Hippocampal formation (tissue), 2 donors: ENCODE results near the gene CERS2.
A peak's percentile ranks its signal among the peaks of the same experiment; 100 is the strongest.
"Not testable (repeated sequence)": the region's sequence is repeated elsewhere in the genome, so short reads cannot be mapped to it uniquely, and the experiment has no call there.

Experiments
- DNase-seq, 2 donors: peaks; one replicate each; lab custom pipeline; 2025; lab: John Stamatoyannopoulos, UW

CERS2 gene

DNA sequence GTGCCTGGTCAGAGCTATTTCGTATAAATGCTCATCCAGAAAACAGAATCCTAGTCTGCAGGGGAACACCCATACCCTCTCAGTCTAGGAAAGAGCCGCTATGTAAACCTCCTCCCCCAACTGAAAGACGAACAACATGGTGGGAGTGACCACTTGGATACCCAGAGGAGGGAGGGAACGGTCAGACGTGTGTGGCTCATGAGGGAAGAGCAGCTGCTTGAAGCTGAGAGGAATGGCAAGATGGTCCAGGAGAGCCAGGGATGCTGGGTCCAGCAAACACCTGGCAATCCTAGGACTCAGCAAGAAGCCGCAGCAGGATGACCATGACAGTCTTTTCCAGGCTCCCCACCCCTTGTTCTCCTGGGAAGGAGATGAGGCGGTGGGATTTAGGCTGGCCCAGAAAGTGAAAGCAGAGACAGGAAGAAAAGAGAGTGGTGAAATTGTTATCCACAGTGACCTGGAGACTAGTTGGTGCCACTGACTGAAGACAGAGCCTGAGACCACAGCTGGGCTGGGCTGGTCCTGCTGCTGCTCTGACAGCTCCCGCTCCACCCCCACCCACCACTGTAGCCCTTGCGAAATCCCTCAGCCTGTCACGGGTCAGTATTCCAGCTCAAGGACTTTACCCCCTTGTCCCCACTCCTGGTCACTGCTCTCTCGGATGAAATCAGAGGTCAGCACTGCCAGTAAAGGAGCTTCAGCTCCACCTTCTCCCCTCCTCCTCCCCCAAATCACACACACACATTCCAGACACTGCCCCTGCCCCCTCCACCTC, 3.6 kb downstream of the CERS2 start:
- DNase-seq = peak in 1 of 2 donors; percentile 9

DNA sequence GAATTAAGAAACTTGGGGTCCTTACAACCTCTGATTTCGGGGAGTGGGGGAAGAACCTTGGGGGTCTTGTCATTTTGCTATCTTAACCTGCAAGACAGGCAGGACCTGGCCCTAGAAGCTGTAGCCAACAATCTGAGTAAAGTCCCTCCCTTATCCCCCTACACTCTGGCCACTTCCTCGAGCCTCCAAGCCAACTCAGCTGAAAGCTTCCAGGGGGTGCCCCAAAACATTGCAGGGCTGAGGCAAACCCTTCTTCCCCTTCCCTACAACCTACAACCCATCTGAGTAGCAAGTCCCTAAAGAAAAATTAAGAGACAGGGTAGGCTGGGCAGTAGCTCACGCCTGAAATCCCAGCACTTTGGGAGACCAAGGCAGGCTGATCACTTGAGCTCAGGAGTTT, 5.0 kb downstream of the CERS2 start:
- no peak for DNase-seq

DNA sequence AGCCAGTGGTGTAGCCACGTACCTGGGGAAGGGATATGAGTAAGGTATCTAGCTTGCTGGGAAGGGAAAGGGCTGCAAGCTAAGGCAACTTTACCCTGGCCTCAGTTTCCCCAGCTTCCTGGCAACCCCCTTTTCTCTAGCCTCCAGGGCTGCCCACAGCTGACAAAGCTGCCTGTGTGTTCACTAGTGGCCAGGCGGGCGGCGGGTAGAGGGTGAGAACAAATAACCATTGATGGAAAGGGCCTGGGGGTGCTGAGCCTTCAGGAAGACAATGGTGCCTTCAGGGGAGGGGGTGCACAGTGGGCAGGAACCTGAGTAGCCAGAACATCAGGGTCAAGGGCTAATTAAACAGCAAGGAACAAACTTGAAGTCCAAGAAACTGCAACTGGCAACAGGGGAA, 6.1 kb downstream of the CERS2 start:
- DNase-seq = peak; percentile 69 to 77

DNA sequence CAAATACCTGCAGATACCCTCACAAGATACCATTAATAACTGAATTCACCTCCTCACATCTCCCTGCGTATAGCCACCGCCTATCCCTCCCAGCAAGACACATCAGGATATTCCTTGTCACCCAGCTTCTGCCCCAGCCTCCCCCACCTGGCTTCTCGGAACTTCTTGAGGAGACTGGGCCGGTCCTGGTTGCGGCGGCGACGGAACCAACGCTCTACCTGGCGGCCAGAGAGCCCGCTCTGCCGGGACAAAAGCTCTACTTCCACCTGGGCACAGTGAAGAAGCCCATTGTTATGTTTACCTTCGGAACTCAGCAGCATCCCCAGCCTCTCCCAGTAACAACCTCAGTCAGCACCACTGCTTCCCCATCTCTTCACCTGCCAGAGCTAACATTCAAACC, 6.7 kb downstream of the CERS2 start:
- DNase-seq = no peak

DNA sequence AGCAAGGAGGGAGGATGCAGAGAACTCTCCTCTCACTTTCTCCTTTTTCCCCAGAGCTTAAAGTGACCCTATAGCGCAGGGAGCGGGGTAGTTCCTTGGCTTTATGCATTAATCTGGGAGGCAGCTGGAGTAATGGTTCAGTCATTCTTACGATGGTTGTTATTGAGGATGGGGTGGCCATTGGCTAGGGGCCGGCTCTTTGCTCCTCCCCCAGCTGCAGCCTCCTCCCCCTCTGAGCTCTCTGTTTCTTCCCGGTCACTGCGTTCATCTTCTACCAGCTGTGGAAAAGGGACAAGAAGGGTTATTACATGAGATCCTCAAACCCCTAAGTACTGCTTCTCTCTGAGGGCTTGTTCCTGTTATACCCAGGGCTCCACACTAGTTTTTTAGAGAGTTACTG, 8.6 kb downstream of the CERS2 start:
- DNase-seq = peak; percentile 11 to 28

DNA sequence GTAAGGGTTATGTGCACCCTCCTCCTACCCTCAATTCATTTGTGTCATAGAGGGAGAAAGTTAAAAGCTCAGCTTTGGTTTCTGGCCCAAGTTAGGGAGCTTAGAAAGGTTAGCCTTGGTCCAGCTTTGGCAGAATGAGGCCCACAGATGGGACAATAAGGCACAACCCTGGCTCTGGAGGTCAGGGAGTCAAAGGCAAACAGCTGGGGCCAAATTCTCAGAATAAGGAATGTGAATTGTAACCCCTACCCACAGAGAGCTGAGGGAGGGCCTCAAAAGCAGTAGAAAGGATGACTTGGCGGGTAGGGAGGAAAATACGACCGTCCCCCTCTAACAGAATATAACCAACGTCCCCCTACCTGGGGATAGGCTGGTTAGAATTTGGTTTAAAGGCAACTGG, 9.0 kb downstream of the CERS2 start:
- DNase-seq = no peak

DNA sequence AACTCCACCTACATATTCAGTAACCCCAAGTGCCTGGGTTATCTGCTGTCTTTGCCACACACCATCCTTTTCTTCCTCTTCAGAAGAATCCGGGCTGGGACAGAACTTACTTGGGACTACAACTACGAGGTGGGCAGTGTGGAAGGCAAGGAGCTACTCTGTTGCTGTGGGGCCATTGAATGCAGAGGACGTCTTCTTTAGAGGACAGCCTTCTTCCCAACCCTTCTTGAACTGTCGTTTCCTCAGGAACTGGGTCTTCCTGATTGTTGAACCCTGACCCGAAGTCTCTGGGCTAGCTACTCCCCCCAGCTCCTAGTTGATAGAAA, 10.5 kb downstream of the CERS2 start:
- DNase-seq = no peak

DNA sequence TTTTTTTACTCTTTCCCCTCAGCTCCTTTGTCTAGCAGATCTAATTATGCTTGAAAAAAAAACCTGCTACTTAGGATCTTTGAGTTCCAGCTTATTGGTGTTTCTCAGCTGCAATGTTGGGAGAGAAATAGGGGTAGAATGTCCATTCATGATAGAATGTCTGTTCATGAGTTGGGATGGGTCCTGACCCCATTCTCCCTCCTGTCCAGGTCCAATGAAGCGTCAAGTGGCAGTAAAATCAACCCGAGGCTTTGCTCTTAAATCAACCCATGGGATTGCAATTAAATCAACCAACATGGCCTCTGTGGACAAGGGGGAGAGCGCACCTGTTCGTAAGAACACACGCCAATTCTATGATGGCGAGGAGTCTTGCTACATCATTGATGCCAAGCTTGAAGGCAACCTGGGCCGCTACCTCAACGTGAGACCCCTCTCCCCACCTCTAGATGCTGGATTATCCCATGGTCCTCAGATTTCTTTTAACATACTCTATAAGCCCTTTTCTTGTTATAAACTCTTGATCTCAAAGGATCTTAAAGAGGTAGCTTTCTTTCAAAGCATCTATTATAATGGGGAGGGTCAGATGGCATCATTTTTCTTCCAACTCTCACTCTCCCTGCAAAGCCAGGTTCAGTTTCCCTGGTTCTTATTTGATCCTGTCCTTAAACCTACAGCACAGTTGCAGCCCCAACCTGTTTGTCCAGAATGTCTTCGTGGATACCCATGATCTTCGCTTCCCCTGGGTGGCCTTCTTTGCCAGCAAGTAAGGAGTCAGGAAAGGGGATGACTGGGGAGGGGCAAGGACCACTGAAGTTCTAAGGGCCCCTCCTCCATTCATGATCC, 11.1 kb downstream of the CERS2 start:
- no peak for DNase-seq

DNA sequence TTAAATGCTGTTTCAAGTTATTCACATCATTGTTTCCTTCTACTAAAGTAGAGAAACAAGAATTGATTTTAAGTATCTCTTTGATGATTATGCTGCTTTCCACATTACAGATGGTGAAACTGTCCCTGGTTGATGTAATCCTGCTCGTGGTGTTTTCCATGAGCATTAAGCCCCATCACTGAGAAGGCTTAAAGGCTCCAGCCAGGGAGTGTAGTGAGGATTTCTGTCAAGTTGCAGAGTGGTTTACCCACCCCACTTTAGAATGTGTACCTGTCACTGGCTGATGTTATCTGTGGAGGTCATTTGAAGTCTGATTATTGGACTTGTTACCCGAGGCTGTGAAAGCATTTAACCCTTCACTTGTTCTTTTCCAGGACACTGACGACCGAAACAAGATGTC, 12.9 kb downstream of the CERS2 start:
- DNase-seq = no peak

DNA sequence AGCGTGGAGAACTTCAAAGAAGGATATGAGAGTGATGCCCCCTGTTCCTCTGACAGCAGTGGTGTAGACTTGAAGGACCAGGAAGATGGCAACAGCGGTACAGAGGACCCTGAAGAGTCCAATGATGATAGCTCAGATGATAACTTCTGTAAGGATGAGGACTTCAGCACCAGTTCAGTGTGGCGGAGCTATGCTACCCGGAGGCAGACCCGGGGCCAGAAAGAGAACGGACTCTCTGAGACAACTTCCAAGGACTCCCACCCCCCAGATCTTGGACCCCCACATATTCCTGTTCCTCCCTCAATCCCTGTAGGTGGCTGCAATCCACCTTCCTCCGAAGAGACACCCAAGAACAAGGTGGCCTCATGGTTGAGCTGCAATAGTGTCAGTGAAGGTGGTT, 14.0 kb downstream of the CERS2 start:
- no peak for DNase-seq

DNA sequence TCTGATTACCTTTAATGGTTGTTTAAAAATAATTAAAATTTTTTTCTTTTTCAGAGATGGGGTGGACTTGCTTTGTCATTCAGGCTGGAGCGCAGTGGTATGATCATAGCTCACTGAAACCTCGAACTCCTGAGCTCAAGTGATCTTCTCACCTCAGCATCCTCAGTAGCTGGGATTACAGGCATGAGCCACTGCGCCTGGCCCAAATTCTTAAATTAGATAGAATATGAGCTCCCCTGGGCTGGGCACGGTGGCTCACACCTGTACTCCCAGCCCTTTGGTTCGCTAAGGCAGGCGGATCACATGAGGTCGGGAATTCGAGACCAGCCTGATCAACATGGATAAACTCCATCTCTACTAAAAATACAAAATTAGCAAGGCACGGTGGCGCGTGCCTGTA, 17.0 kb downstream of the CERS2 start:
- no peak for DNase-seq

DNA sequence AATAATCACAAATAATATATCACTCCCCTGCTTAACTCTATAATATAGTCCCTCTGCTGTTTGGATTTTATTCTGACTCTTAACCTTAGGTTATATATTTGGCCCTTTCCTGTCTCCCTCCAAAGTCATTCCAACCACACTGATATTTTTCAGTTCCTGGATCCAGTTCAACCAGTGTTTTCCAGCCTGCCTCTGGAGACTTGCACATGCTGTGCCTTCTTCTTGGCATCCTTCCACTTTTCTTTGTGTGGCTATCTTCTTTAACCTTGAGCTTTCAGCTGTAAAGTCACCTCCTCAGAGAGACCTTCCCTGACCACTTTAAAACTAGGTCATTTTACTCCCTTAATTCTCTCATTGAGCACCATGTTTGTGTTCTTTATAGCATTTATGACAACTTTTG, 19.4 kb downstream of the CERS2 start:
- no peak for DNase-seq

DNA sequence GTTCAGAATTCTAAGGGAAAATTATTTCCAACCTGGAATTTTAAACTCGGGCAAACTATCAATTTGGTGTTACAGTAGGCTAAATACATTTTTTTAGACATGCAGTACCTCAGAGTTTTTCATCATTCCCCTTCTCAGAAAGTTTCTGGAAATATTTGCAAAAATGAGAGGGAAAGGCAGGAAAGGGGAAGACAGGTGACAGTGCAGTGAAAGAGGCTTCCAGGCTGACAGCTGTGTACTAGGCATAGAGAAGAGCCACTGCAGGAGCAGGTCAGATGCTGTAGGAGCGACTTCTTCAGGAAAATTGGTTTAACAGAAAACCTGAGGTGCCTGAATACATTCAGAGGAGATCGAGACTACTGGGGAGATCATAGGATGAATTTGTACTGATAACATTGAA, 19.9 kb downstream of the CERS2 start:
- DNase-seq = no peak

DNA sequence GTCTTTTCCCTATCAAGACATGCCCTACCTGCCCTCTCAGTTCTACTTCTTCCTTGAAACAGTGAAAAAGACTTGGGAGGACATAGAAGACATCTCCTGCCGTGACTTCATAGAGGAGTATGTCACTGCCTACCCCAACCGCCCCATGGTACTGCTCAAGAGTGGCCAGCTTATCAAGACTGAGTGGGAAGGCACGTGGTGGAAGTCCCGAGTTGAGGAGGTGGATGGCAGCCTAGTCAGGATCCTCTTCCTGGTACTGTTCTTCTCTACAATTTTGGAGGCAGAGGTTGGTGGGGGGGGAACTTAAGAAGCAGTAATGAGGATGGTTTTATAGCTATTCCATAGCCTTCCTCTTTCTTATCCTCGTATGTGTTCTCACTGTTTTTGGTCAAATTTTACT, 29.8 kb downstream of the CERS2 start:
- DNase-seq = no peak

DNA sequence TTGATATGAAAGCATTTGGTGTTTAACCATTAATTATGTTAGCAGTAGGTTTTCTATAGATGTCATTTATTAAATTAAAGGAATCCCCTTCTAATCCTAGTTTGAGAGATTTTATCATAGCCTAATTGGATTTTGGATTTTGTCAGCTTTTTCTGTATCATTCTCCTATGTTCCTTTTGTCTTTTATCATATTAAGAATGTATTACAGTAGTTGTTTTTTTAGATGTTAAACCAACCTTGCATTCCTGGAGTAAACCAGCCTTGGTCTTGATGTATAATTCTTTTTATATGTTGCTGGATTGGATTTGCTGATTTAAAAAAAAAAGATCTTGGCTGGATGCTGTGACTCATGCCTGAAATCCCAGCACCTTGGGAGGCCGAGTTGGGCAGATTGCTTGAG, 42.9 kb downstream of the CERS2 start:
- DNase-seq = no peak

DNA sequence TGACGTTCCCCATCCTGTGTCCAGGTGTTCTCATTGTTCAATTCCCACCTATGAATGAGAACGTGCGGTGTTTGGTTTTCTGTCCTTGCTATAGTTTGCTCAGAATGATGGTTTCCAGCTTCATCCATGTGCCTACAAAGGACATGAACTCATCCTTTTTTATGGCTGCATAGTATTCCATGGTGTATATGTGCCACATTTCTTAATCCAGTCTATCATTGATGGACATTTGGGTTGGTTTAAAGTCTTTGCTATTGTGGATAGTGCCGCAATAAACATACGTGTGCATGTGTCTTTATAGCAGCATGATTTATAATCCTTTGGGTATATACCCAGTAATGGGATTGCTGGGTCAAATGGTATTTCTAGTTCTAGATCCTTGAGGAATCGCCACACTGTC, 45.9 kb downstream of the CERS2 start:
- DNase-seq = not testable (repeated sequence)

DNA sequence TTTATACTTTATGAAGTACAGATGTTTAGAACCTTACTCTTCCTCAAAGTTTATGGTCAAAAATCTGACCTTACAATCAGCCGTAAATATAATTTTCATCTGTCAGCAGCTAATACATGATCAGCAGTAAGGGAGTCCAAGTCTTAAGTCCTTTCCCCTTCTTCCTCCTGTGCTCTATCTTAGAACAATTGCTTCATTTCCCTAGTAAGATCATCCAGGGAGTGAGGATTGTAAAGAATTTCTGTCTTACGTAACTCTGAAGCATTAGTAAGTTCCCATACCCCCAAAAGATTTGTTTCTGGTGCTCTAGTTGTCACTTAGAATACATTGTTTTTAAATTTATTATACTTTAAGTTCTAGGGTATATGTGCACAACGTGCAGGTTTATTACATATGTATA, 46.3 kb downstream of the CERS2 start:
- no peak for DNase-seq

DNA sequence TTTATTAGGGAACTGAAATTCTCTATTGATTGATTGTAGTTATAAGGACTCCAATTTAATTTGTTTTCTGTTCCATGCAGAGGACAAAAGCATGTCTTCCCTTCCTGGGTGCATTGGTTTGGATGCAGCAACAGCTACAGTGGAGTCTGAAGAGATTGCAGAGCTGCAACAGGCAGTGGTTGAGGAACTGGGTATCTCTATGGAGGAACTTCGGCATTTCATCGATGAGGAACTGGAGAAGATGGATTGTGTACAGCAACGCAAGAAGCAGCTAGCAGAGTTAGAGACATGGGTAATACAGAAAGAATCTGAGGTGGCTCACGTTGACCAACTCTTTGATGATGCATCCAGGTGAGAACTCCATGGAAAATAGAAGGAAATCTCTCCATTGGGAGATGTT, 47.0 kb downstream of the CERS2 start:
- DNase-seq = no peak

DNA sequence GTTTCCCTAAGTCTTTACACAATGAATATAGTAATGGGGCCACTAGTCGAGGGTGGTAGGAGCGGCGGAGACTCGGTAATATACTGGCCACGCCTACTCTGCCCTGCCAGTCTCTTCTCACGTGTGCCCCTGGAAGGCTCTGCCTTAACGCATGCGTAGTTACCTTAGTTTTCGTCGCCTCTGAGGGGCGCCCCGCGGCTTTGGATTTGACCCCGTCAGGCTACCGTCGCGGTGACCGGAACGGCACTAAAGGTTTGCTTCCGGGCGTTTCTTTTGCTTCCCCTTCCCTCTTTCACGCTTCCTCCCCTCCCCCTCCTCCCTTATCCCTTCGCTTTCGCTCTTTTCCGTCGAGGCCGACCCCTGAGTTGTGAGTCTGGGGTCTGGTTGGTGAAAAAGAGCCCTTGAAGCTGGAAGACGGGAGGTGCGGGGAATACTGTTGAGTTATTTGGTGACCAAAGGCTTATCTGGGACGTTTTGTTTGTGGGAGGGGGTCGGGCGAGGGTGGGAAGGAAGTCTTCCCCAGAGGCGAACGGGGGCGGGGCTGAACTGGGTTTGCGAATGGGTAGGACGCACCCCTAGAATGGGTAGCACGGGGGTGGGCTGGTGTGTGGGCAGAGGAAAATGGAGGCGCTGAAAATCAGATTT, 48.4 kb downstream of the CERS2 start, which contains the start of gene SETDB1:
Gene SETDB1 (plus strand): TSS at position 267 of the 645 bp plus-strand sequence. CDS start 1,352 bp downstream, outside the sequence.
- peak; percentile 87 to 93 for DNase-seq

DNA sequence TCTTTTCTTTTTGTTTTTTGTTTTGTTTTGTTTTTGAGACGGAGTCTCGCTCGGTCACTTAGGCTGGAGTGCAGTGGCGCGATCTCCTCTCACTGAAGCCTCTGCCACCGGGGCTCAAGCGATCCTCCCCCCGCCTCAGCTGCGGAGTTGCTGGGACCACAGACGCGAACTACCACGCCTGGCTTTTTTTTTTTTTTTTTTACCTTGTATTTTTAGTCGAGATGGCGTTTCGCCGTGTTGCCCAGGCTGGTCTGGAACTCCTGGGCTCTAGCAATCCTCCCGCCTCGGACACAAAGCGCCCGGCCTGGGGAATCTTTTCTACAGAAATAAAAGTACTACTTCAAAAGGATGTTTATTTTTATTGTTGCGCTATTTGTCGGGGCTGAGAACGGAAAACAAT, 49.6 kb downstream of the CERS2 start:
- DNase-seq = no peak

DNA sequence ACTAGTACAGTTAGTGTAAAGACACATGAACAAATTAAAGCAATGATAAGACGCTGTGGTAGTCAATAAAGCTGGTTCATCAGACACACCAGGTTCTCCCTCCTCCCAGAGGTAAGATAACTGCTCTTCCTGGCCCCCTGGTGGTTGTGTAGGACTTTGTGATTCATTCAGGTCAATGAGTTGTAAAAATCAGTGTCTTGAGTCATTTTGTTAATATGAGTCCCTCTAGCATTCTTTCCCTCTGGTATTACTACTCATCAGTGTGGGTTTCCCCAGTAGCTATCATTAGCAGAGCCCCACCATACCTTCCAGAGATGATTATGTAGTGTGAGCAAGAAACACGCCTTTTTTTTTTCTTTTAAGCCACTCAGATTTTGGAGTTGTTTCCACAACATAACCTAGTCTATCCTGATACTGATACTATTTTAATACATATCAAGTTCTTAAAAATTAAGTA, 52.1 kb downstream of the CERS2 start:
- DNase-seq = peak; percentile 4 to 25

DNA sequence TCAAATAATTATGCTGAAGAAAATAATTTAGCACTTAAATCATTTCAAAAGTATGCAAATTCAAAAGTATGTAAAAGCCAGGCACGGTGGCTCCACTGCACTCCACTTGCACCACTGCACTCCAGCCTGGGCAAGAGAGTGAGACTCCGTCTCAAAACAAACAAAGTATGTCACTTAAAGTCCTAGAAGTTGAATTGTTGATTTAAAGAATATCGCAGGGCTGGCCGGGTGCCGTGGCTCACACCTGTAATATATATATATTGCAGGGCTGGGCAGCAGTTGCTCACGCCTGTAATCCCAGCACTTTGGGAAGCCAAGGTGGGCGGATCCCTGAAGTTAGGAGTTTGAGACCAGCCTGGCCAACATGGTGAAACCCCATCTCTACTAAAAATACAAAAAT, 57.2 kb downstream of the CERS2 start:
- DNase-seq = no peak
